Muscle layer of duodenum (tissue), 2 donors: Measurements from ENCODE around the gene ANKRD39.

Experiments used
- H3K27ac ChIP-seq: one replicate; pipeline ENCODE4 v1.7.0; 2013; ENCODE audit warnings: mild to moderate bottlenecking, low read length
- H3K27me3 ChIP-seq: one replicate; pipeline ENCODE4 v1.7.0; 2013; ENCODE audit warnings: low read depth, mild to moderate bottlenecking, control low read depth, low read length
- H3K36me3 ChIP-seq, 2 donors: one replicate each; pipeline ENCODE4 v1.7.0; 2013; ENCODE audit warnings: low read length in 2 of 2, control low read depth in 1 of 2, mild to moderate bottlenecking in 1 of 2; ENCODE audit not compliant: insufficient read depth in 2 of 2, control insufficient read depth in 1 of 2
- H3K4me1 ChIP-seq, 2 donors: one replicate each; pipeline ENCODE4 v1.7.0; 2013; ENCODE audit warnings: low read length in 2 of 2, mild to moderate bottlenecking in 2 of 2, control low read depth in 1 of 2, moderate library complexity in 1 of 2; ENCODE audit not compliant: insufficient read depth in 2 of 2, control insufficient read depth in 1 of 2
- H3K4me3 ChIP-seq, 2 donors: one replicate each; pipeline ENCODE4 v1.7.0; 2013; ENCODE audit warnings: low read length in 2 of 2, low read depth in 1 of 2, mild to moderate bottlenecking in 1 of 2
- H3K9me3 ChIP-seq, 2 donors: one replicate each; pipeline ENCODE4 v1.7.0; 2013; ENCODE audit warnings: low read length in 2 of 2, control low read depth in 1 of 2, mild to moderate bottlenecking in 1 of 2; ENCODE audit not compliant: control insufficient read depth in 1 of 2
- donor health status: healthy.

The ANKRD39 gene

GRCh38 chr2:96843538-96844268 is 14.1 kb downstream of the ANKRD39 start, which contains the start of gene ANKRD23:
Gene ANKRD23 (minus strand): TSS chr2:96844021. CDS start chr2:96843992, 29 bp downstream.
- H3K27ac ChIP-seq = no peak within 1 kb of the TSS

GRCh38 chr2:96842600-96842999 is 15.2 kb downstream of the ANKRD39 start:
- Histone ChIP-seq H3K4me3 (no peak overlapping the region), H3K4me1 (peaks cover 0 to 7% of the 10 kb centered on the region in 2 donors), H3K27me3 (no peaks in the 10 kb centered on the region), H3K9me3 (no peaks in the 10 kb centered on the region), H3K27ac (no peak overlapping the region), H3K36me3 (peaks cover 6 to 15% of the 10 kb centered on the region in 2 donors)

More at GRCh38 chr2:96843538-96844268, 14.1 kb downstream of the ANKRD39 start, which contains the start of gene ANKRD23:
- Histone ChIP-seq H3K27me3 (no peaks in the 10 kb centered on the region), H3K9me3 (no peaks in the 10 kb centered on the region), H3K4me1 (peaks cover 0 to 7% of the 10 kb centered on the region in 2 donors), H3K36me3 (peaks cover 13 to 26% of the 10 kb centered on the region in 2 donors), H3K4me3 (no peak within 1 kb of the TSS)

GRCh38 chr2:96841701-96842495 is 15.9 kb downstream of the ANKRD39 start:
- Histone ChIP-seq H3K27me3 (no peaks in the 10 kb centered on the region), H3K9me3 (no peaks in the 10 kb centered on the region), H3K36me3 (peaks cover 3 to 10% of the 10 kb centered on the region in 2 donors), H3K4me1 (peaks cover 0 to 7% of the 10 kb centered on the region in 2 donors), H3K27ac (no peak overlapping the region), H3K4me3 (no peak overlapping the region)

GRCh38 chr2:96839875-96840850 is 17.7 kb downstream of the ANKRD39 start:
- H3K27ac ChIP-seq = no peak overlapping the region
- H3K4me3 ChIP-seq = no peak overlapping the region
- H3K4me1 ChIP-seq = peaks cover 0 to 7% of the 10 kb centered on the region in 2 donors
- no peaks in the 10 kb centered on the region for H3K27me3 ChIP-seq
- no peaks in the 10 kb centered on the region for H3K36me3 ChIP-seq
- no peaks in the 10 kb centered on the region for H3K9me3 ChIP-seq

- Histone ChIP-seq H3K27ac (no peak overlapping the region), H3K4me3 (peak overlapping the region in 1 of 2 donors; percentile 14), H3K4me1 (peaks cover 0 to 7% of the 10 kb centered on the region in 2 donors), H3K36me3 (peaks cover 0 to 7% of the 10 kb centered on the region in 2 donors), H3K27me3 (no peaks in the 10 kb centered on the region), H3K9me3 (no peaks in the 10 kb centered on the region)
Measured at GRCh38 chr2:96839293-96839874, 18.4 kb downstream of the ANKRD39 start.

- Histone ChIP-seq H3K27me3 (no peaks in the 10 kb centered on the region), H3K4me3 (no peak overlapping the region), H3K9me3 (no peaks in the 10 kb centered on the region), H3K27ac (no peak overlapping the region), H3K36me3 (peaks cover 0 to 7% of the 10 kb centered on the region in 2 donors), H3K4me1 (peaks cover 0 to 7% of the 10 kb centered on the region in 2 donors)
Measured at GRCh38 chr2:96838345-96839292, 19.2 kb downstream of the ANKRD39 start.

- no peaks in the 10 kb centered on the region for H3K9me3 ChIP-seq
- no peak overlapping the region for H3K27ac ChIP-seq
- H3K4me3 ChIP-seq = no peak overlapping the region
- H3K4me1 ChIP-seq = peaks cover 0 to 14% of the 10 kb centered on the region in 2 donors
- H3K27me3 ChIP-seq = no peaks in the 10 kb centered on the region
- peaks cover 2 to 11% of the 10 kb centered on the region in 2 donors for H3K36me3 ChIP-seq
Measured at GRCh38 chr2:96837575-96837974, 20.2 kb downstream of the ANKRD39 start.

- Histone ChIP-seq H3K9me3 (no peaks in the 10 kb centered on the region), H3K4me1 (peaks cover 3 to 19% of the 10 kb centered on the region in 2 donors), H3K27me3 (no peaks in the 10 kb centered on the region), H3K4me3 (no peak overlapping the region), H3K36me3 (peaks cover 17 to 18% of the 10 kb centered on the region in 2 donors), H3K27ac (no peak overlapping the region)
Measured at GRCh38 chr2:96835830-96836229, 22.0 kb downstream of the ANKRD39 start.

- Histone ChIP-seq H3K9me3 (no peaks in the 10 kb centered on the region), H3K4me3 (no peak overlapping the region), H3K36me3 (peaks cover 34 to 43% of the 10 kb centered on the region in 2 donors), H3K4me1 (peaks cover 3 to 12% of the 10 kb centered on the region in 2 donors), H3K27ac (no peak overlapping the region), H3K27me3 (no peaks in the 10 kb centered on the region)
Measured at GRCh38 chr2:96832754-96833507, 24.9 kb downstream of the ANKRD39 start.
